PC-3 (cell line): ENCODE data around the gene ISG20L2.

Source experiments
- CTCF ChIP-seq: fragments of 300-600 bp; sonication (generic); conservative IDR thresholded peaks from 2 replicates; pipeline ENCODE4 v1.5.1; 2017; ENCODE audit warnings: antibody characterized with exemption, low read depth, mild to moderate bottlenecking, low read length
- EZH2 ChIP-seq: fragments of 300-600 bp; sonication (generic); IDR thresholded peaks from one replicate; pipeline ENCODE4 v1.6.1; 2017; ENCODE audit warnings: antibody characterized with exemption, mild to moderate bottlenecking, low read length; ENCODE audit not compliant: unreplicated experiment
- EZH2phosphoT487 ChIP-seq: fragments of 300-600 bp; sonication (generic); IDR thresholded peaks from 2 replicates; pipeline ENCODE4 v1.6.1; 2018; ENCODE audit warnings: mild to moderate bottlenecking, antibody characterized with exemption, low read length, borderline replicate concordance

- no peak for TF ChIP-seq CTCF
- no peak for TF ChIP-seq EZH2
- TF ChIP-seq EZH2phosphoT487, result no peak
Observed at GRCh38 chr1:156743367-156744302, 15.1 kb upstream of the ISG20L2 start.
